Measurements from ENCODE around the gene DIP2C. TPM values are rescaled to one million over a fixed set of nuclear protein-coding genes. Genes with fewer than 3 reads are reported as not detected.

Gene DIP2C
- total RNA-seq, 1 donor from 2014 or later = 10.1 TPM

- Mint-ChIP-seq H3K36me3 (peaks cover 30% of the 10 kb centered on the region), H3K9me3 (peaks cover 11% of the 10 kb centered on the region), H3K27ac (peak overlapping the region; percentile 50), H3K4me3 (no peak overlapping the region), H3K4me1 (peaks cover 17% of the 10 kb centered on the region), H3K27me3 (ENCODE audit: insufficient read depth, low read depth) (peaks cover 4% of the 10 kb centered on the region)
- Histone ChIP-seq H3K4me2 (no peak overlapping the region), H3K9me3 (ENCODE audit: low read depth) (no peaks in the 10 kb centered on the region), H3K4me1 (no peaks in the 10 kb centered on the region), H4K20me1 (ENCODE audit: low read depth) (peaks cover 6% of the 10 kb centered on the region), H2AFZ (replicated peaks) (no peak overlapping the region), H3K27me3 (no peaks in the 10 kb centered on the region), H3K9ac (no peak overlapping the region), H3K36me3 (no peaks in the 10 kb centered on the region), H3K27ac (peak overlapping the region; percentile 3), H3K79me2 (ENCODE audit: low read depth) (no peaks in the 10 kb centered on the region), H3F3A (ENCODE audit: low read depth) (peaks cover 3% of the 10 kb centered on the region), H3K4me3 (no peak overlapping the region)
- TF ChIP-seq CTCF (IDR thresholded peaks at IDR 0.05) (no peak), EZH2phosphoT487 (IDR thresholded peaks at IDR 0.05) (no peak), EZH2 (IDR thresholded peaks at IDR 0.05) (no peak)
- no peak for DNase-seq (ENCODE audit: low spot score)
Measured at GRCh38 chr10:478471-479245, 210.8 kb downstream of the DIP2C start.

GRCh38 chr10:477620-478019 lies 211.8 kb downstream of the DIP2C start:
- Histone ChIP-seq H3K4me2 (no peak overlapping the region), H3K36me3 (no peaks in the 10 kb centered on the region), H3K4me1 (no peaks in the 10 kb centered on the region), H3K27ac (no peak overlapping the region), H3K79me2 (ENCODE audit: low read depth) (no peaks in the 10 kb centered on the region), H2AFZ (replicated peaks) (no peak overlapping the region), H3K9ac (no peak overlapping the region), H3F3A (ENCODE audit: low read depth) (peaks cover 3% of the 10 kb centered on the region), H3K4me3 (no peak overlapping the region), H3K9me3 (ENCODE audit: low read depth) (no peaks in the 10 kb centered on the region), H4K20me1 (ENCODE audit: low read depth) (peaks cover 6% of the 10 kb centered on the region), H3K27me3 (no peaks in the 10 kb centered on the region)
- TF ChIP-seq CTCF (IDR thresholded peaks at IDR 0.05) (no peak), EZH2 (IDR thresholded peaks at IDR 0.05) (no peak), EZH2phosphoT487 (IDR thresholded peaks at IDR 0.05) (no peak)
- Mint-ChIP-seq H3K4me3 (no peak overlapping the region), H3K4me1 (peaks cover 12% of the 10 kb centered on the region), H3K36me3 (peaks cover 34% of the 10 kb centered on the region), H3K27ac (no peak overlapping the region), H3K9me3 (peaks cover 11% of the 10 kb centered on the region), H3K27me3 (ENCODE audit: insufficient read depth, low read depth) (peaks cover 4% of the 10 kb centered on the region)
- no peak for DNase-seq (ENCODE audit: low spot score)

GRCh38 chr10:476455-476780 lies 213.1 kb downstream of the DIP2C start:
- Mint-ChIP-seq H3K4me1 (peaks cover 10% of the 10 kb centered on the region), H3K4me3 (no peak overlapping the region), H3K27ac (no peak overlapping the region), H3K36me3 (peaks cover 32% of the 10 kb centered on the region), H3K9me3 (peaks cover 11% of the 10 kb centered on the region), H3K27me3 (ENCODE audit: insufficient read depth, low read depth) (peaks cover 4% of the 10 kb centered on the region)
- Histone ChIP-seq H3K4me2 (no peak overlapping the region), H3K36me3 (no peaks in the 10 kb centered on the region), H4K20me1 (ENCODE audit: low read depth) (peaks cover 3% of the 10 kb centered on the region), H2AFZ (replicated peaks) (no peak overlapping the region), H3F3A (ENCODE audit: low read depth) (peaks cover 3% of the 10 kb centered on the region), H3K79me2 (ENCODE audit: low read depth) (no peaks in the 10 kb centered on the region), H3K27ac (no peak overlapping the region), H3K9ac (no peak overlapping the region), H3K27me3 (no peaks in the 10 kb centered on the region), H3K4me1 (no peaks in the 10 kb centered on the region), H3K4me3 (no peak overlapping the region), H3K9me3 (ENCODE audit: low read depth) (no peaks in the 10 kb centered on the region)
- TF ChIP-seq CTCF (IDR thresholded peaks at IDR 0.05) = no peak
- no peak for TF ChIP-seq EZH2 (IDR thresholded peaks at IDR 0.05)
- no peak for TF ChIP-seq EZH2phosphoT487 (IDR thresholded peaks at IDR 0.05)
- no peak for DNase-seq (ENCODE audit: low spot score)

Measured in neural progenitor cell (in vitro differentiated cells).